GM12878 (cell line): ENCODE results near the gene ICE2. TPM values are rescaled to one million over a fixed set of nuclear protein-coding genes. Genes with fewer than 3 reads are reported as not detected.

Source experiments
- CBX3 ChIP-seq: fragments of 200-600 bp; sonication (generic); IDR thresholded peaks from 2 replicates; pipeline ENCODE4 v1.6.1; 2016; ENCODE audit warnings: low read depth, borderline replicate concordance
- DPF2 ChIP-seq: fragments of 450-650 bp; IDR thresholded peaks from 2 replicates; pipeline ENCODE4 v1.6.1; 2017; ENCODE audit warnings: mild to moderate bottlenecking
- ESRRA ChIP-seq: IDR thresholded peaks from 2 replicates; pipeline ENCODE4 v1.6.1; 2012; ENCODE audit warnings: mild to moderate bottlenecking, low read length, improper control_type of control experiment
- HDAC6 ChIP-seq: fragments of 200-600 bp; sonication (generic); IDR thresholded peaks from one replicate; pipeline ENCODE4 v1.8.0; 2017; ENCODE audit warnings: antibody characterized with exemption; ENCODE audit not compliant: unreplicated experiment
- IKZF1 ChIP-seq: fragments of 450-650 bp; conservative IDR thresholded peaks from 2 replicates; pipeline ENCODE4 v1.6.1; 2017; ENCODE audit warnings: antibody characterized with exemption, mild to moderate bottlenecking
- MYB ChIP-seq: fragments of 150-350 bp; IDR thresholded peaks from 2 replicates; pipeline ENCODE4 v1.6.1; 2014; ENCODE audit warnings: mild to moderate bottlenecking, low read depth, low read length, borderline replicate concordance
- NFXL1 ChIP-seq: fragments of 450-650 bp; IDR thresholded peaks from 2 replicates; pipeline ENCODE4 v1.6.1; 2017; ENCODE audit warnings: antibody characterized with exemption, mild to moderate bottlenecking, borderline replicate concordance
- NRF1 ChIP-seq: conservative IDR thresholded peaks from 2 replicates; pipeline ENCODE4 v1.6.1; 2011; ENCODE audit warnings: mild to moderate bottlenecking, low read depth, low read length, improper control_type of control experiment
- SIX5 ChIP-seq: IDR thresholded peaks from 2 replicates; pipeline ENCODE4 v1.6.1; 2011; ENCODE audit warnings: mild to moderate bottlenecking, low read depth, low read length, moderate library complexity; ENCODE audit not compliant: severe bottlenecking
- SPI1 ChIP-seq: IDR thresholded peaks from 2 replicates; pipeline ENCODE4 v1.6.1; 2011; ENCODE audit warnings: low read depth, mild to moderate bottlenecking, low read length, moderate library complexity, borderline replicate concordance; ENCODE audit not compliant: insufficient read depth
- TCF3 ChIP-seq: IDR thresholded peaks from 2 replicates; pipeline ENCODE4 v1.6.1; 2012; ENCODE audit warnings: low read depth, mild to moderate bottlenecking, low read length, borderline replicate concordance; ENCODE audit not compliant: insufficient read depth
- YY1 ChIP-seq: IDR thresholded peaks from 2 replicates; pipeline ENCODE4 v1.6.1; 2011; ENCODE audit warnings: low read depth, mild to moderate bottlenecking, low read length
- polyA plus RNA-seq, 11 experiments: library from polyadenylated mRNA; depleted of rRNA in 4 of 11; unstranded in 6 of 11; stranded (reverse) in 5 of 11; fragments of >200 nt; fragmentation: Nextera tagmentation in 4 of 11; fragmentation: Illumina TruSeq in 1 of 11; extraction: Ambion mirVana in 4 of 11; extraction: Trizol in 1 of 11; gene quantifications; 1 replicate in 1 of 11; 2 replicates in 10 of 11; pipeline versions ENCODE4 v1.2.1 to v1.2.3, GENCODE V29; 2011 to 2016; ENCODE audit warnings: inconsistent platforms in 2 of 11, missing spikeins in 2 of 11, low read depth in 1 of 11
- total RNA-seq, 4 experiments: library from RNA; depleted of rRNA in 3 of 4; stranded (reverse); fragments of >200 nt in 3 of 4; fragmentation: Illumina TruSeq in 1 of 4; extraction: Trizol in 1 of 4; gene quantifications; 2 replicates each; pipeline versions ENCODE4 v1.2.1 to v1.2.3, GENCODE V29; 2013 to 2021
- TF ChIP-seq, protein P1 (sequence below): fragments of 450-650 bp; formaldehyde crosslinking; IDR thresholded peaks from 2 replicates; pipeline ENCODE4 v1.5.0; 2022; ENCODE audit warnings: mild to moderate bottlenecking, missing genetic modification characterization
- TF ChIP-seq, protein P2 (sequence below): IDR thresholded peaks from 2 replicates; pipeline ENCODE4 v1.6.1; 2011; ENCODE audit warnings: mild to moderate bottlenecking, low read depth, low read length, moderate library complexity; ENCODE audit not compliant: insufficient replicate concordance
- TF ChIP-seq, protein P3 (sequence below): fragments of 450-650 bp; IDR thresholded peaks from 2 replicates; pipeline ENCODE4 v1.6.1; 2017; ENCODE audit warnings: borderline replicate concordance
- TF ChIP-seq, protein P4 (sequence below): IDR thresholded peaks from 2 replicates; pipeline ENCODE4 v1.6.1; 2012; ENCODE audit warnings: low read depth, low read length, improper control_type of control experiment

ICE2 gene
- total and polyA plus RNA-seq, 10 of the 15 experiments (the other 5 are each of a cell fraction or from before 2014, with no cell fraction given) = 14.2 to 62.0 (median 44.9) TPM

DNA sequence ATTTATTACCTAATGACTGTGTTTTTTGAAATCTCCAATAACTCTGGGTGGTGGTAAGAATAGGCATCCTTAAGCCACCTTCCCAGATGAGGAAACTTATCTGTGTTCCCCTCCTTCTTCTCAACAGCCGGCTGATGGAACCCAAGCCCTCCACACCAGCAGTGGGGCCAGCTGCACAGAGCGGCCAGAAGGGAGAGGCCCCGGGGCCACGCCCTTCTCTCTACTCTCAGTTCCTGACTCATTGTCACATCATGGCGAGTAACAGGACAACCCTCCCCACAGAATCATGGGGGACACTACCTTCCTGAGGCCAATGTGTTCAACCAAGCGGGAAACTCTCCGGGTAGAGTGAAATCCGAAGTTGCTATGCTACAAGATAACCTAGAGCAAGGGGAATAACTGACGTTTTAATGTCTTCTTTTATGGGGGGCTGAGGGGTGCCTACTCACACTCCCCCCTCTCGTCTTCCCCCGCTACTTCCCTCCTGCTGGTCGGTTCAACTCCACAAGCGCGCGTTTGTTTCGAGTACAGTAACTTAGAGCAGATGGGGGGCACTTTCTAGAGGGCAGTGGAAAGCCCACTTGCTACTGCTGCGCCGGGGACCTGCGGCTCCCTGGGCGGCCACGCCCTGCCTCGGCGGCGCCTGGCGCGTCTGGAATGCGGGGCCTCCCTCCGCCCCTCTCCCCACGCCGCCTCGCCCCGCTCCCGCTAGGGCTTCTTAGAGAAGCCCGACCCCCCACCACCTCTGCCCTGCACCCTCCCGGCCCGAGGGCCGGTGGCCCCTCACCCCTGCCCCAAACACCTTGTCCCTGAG, 81.8 kb downstream of the ICE2 start (continued):
- TF ChIP-seq, protein P1, sequence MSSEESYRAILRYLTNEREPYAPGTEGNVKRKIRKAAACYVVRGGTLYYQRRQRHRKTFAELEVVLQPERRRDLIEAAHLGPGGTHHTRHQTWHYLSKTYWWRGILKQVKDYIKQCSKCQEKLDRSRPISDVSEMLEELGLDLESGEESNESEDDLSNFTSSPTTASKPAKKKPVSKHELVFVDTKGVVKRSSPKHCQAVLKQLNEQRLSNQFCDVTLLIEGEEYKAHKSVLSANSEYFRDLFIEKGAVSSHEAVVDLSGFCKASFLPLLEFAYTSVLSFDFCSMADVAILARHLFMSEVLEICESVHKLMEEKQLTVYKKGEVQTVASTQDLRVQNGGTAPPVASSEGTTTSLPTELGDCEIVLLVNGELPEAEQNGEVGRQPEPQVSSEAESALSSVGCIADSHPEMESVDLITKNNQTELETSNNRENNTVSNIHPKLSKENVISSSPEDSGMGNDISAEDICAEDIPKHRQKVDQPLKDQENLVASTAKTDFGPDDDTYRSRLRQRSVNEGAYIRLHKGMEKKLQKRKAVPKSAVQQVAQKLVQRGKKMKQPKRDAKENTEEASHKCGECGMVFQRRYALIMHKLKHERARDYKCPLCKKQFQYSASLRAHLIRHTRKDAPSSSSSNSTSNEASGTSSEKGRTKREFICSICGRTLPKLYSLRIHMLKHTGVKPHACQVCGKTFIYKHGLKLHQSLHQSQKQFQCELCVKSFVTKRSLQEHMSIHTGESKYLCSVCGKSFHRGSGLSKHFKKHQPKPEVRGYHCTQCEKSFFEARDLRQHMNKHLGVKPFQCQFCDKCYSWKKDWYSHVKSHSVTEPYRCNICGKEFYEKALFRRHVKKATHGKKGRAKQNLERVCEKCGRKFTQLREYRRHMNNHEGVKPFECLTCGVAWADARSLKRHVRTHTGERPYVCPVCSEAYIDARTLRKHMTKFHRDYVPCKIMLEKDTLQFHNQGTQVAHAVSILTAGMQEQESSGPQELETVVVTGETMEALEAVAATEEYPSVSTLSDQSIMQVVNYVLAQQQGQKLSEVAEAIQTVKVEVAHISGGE = no peak
- no peak for TF ChIP-seq HDAC6
- TF ChIP-seq, protein P2, sequence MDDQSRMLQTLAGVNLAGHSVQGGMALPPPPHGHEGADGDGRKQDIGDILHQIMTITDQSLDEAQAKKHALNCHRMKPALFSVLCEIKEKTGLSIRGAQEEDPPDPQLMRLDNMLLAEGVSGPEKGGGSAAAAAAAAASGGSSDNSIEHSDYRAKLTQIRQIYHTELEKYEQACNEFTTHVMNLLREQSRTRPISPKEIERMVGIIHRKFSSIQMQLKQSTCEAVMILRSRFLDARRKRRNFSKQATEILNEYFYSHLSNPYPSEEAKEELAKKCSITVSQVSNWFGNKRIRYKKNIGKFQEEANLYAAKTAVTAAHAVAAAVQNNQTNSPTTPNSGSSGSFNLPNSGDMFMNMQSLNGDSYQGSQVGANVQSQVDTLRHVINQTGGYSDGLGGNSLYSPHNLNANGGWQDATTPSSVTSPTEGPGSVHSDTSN = no peak
- peak; percentile 68; the same call in 1 of the 2 replicates for TF ChIP-seq SPI1
- no peak for TF ChIP-seq NFXL1
- TF ChIP-seq CBX3 = no peak
- TF ChIP-seq NRF1 = no peak
- TF ChIP-seq MYB = no peak
- no peak for TF ChIP-seq ESRRA
- TF ChIP-seq, protein P3, sequence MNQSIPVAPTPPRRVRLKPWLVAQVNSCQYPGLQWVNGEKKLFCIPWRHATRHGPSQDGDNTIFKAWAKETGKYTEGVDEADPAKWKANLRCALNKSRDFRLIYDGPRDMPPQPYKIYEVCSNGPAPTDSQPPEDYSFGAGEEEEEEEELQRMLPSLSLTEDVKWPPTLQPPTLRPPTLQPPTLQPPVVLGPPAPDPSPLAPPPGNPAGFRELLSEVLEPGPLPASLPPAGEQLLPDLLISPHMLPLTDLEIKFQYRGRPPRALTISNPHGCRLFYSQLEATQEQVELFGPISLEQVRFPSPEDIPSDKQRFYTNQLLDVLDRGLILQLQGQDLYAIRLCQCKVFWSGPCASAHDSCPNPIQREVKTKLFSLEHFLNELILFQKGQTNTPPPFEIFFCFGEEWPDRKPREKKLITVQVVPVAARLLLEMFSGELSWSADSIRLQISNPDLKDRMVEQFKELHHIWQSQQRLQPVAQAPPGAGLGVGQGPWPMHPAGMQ = no peak
- TF ChIP-seq TCF3 = no peak
- TF ChIP-seq SIX5 = no peak
- TF ChIP-seq IKZF1 = peak; percentile 38; the same call in 1 of the 2 replicates
- peak; percentile 13; the same call in 1 of the 2 replicates for TF ChIP-seq DPF2
- TF ChIP-seq, protein P4, sequence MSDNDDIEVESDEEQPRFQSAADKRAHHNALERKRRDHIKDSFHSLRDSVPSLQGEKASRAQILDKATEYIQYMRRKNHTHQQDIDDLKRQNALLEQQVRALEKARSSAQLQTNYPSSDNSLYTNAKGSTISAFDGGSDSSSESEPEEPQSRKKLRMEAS = no peak
- peak; percentile 79 for TF ChIP-seq YY1
